CD4-positive, alpha-beta T cell (primary cell): ENCODE data around the gene ICE2. TPM values are rescaled to one million over a fixed set of nuclear protein-coding genes. Genes with fewer than 3 reads are reported as not detected.

Experiments used
- ATAC-seq: fragments of 200-7000 bp; cut with Tn5 transposase; one replicate; pipeline ENCODE4 v1.10.0; 2022; ENCODE audit warnings: mild to moderate bottlenecking; ENCODE audit not compliant: poor library complexity
- CTCF ChIA-PET: fragments of 350-600 bp; sonication (Branson Sonifier 250); formaldehyde crosslinking; loops from one replicate; lab custom pipeline; 2021; ENCODE audit warnings: antibody characterized with exemption, inconsistent platforms; lab: Charles Lee
- POLR2A ChIA-PET: fragments of 350-600 bp; sonication (Branson Sonifier 250); formaldehyde crosslinking; loops from one replicate; lab custom pipeline; 2021; ENCODE audit warnings: antibody characterized with exemption, inconsistent platforms; lab: Charles Lee
- DNase-seq, 14 experiments: peaks; one replicate each; pipeline ENCODE4 v3.0.0-alpha.2; 2013 to 2020; ENCODE audit warnings: mixed read lengths in 2 of 14
- H3K27ac ChIP-seq, 2 donors: one replicate each; pipeline versions ENCODE4 v1.5.1 to v1.7.0; 2013; ENCODE audit warnings: low read length in 2 of 2, low read depth in 1 of 2, mild to moderate bottlenecking in 1 of 2
- H3K27me3 ChIP-seq, 2 experiments: 1 replicate in 1 of 2; 2 replicates in 1 of 2; pipeline versions ENCODE4 v1.6.1 to v1.7.0; 2013; ENCODE audit warnings: low read length in 2 of 2, control low read depth in 1 of 2, mild to moderate bottlenecking in 1 of 2, moderate library complexity in 1 of 2; ENCODE audit not compliant: insufficient read depth in 2 of 2, control insufficient read depth in 1 of 2
- H3K36me3 ChIP-seq: one replicate; pipeline ENCODE4 v1.6.1; 2013; ENCODE audit warnings: low read length, control low read depth; ENCODE audit not compliant: insufficient read depth
- H3K4me1 ChIP-seq: one replicate; pipeline ENCODE4 v1.6.1; 2013; ENCODE audit warnings: low read length, control low read depth; ENCODE audit not compliant: insufficient read depth
- H3K4me3 ChIP-seq: one replicate; pipeline ENCODE4 v1.5.1; 2013; ENCODE audit warnings: mild to moderate bottlenecking, low read length, moderate library complexity
- H3K9me3 ChIP-seq, 2 experiments: 1 replicate in 1 of 2; 2 replicates in 1 of 2; pipeline versions ENCODE4 v1.6.1 to v1.7.0; 2013; ENCODE audit warnings: low read length in 2 of 2, mild to moderate bottlenecking in 2 of 2, control low read depth in 1 of 2, moderate library complexity in 1 of 2; ENCODE audit not compliant: control insufficient read depth in 1 of 2, insufficient read depth in 1 of 2
- H3K27ac Mint-ChIP-seq: one replicate; pipeline ENCODE4 v1.8.0; 2020; ENCODE audit warnings: mixed read lengths
- H3K27me3 Mint-ChIP-seq: one replicate; pipeline ENCODE4 v1.8.0; 2021; ENCODE audit warnings: mixed read lengths
- H3K36me3 Mint-ChIP-seq: one replicate; pipeline ENCODE4 v1.8.0; 2021; ENCODE audit warnings: low read depth, mixed read lengths
- H3K4me1 Mint-ChIP-seq: one replicate; pipeline ENCODE4 v1.8.0; 2021; ENCODE audit warnings: low read depth, mixed read lengths
- H3K4me3 Mint-ChIP-seq: one replicate; pipeline ENCODE4 v1.8.0; 2020; ENCODE audit warnings: mild to moderate bottlenecking, mixed read lengths
- H3K9me3 Mint-ChIP-seq: one replicate; pipeline ENCODE4 v1.8.0; 2020; ENCODE audit warnings: mixed read lengths
- CTCF ChIP-seq: fragments of 200-600 bp; IDR thresholded peaks from one replicate; pipeline ENCODE4 v1.8.0; 2022; ENCODE audit warnings: antibody characterized with exemption, mild to moderate bottlenecking
- intact Hi-C, 2 experiments: fragments of 100-400 bp; cut with DNase I in 1 of 2; cut with micrococcal nuclease in 1 of 2; formaldehyde crosslinking; loops; one replicate each; pipeline versions ENCODE4 v1.15.1 to v1.9.0; 2023 to 2025; cut with DNase I, micrococcal nuclease
- total RNA-seq, 174 experiments: library from RNA in 2 of 174; stranded (reverse) in 2 of 174; gene quantifications; one replicate each; pipeline ENCODE4 v1.2.3 and lab custom pipeline; 2021 to 2026

Gene ICE2
- total RNA-seq, 2 experiments from 2014 or later, result 20.4 to 23.4 TPM

GRCh38 chr15:60397772-60398445 is 81.0 kb downstream of the ICE2 start, which contains the start of gene ANXA2:
TSS of gene ANXA2 (minus strand) at chr15:60397986. CDS start at chr15:60386075, 11,911 bp downstream.
- Mint-ChIP-seq H3K27me3 (peaks cover 10% of the 10 kb centered on the region), H3K4me1 (peaks cover 48% of the 10 kb centered on the region), H3K9me3 (no peaks in the 10 kb centered on the region), H3K4me3 (peak within 1 kb of the TSS; percentile 92), H3K27ac (peak within 1 kb of the TSS; percentile 97), H3K36me3 (peaks cover 15% of the 10 kb centered on the region)
- ATAC-seq (peak; percentile 77), DNase-seq (peak; percentile 66 to 93 (median 84))
- TF ChIP-seq CTCF, result no peak
- POLR2A ChIA-PET, result interaction anchor here (0.5 to 2.4 kb wide), 25 partner anchors 9 to 1648 kb away, joined by 3 to 25 read pairs (median 4); partner anchors contain the start of genes BNIP2, GTF2A2 and ICE2
- CTCF ChIA-PET, result interaction anchor here (0.5 to 1.7 kb wide), 5 partner anchors 11 to 706 kb away, joined by 3 to 8 read pairs (median 3); no protein-coding TSS in a partner anchor
- intact Hi-C loops, result loop anchor here (2.0 to 10.0 kb wide), 5 partner anchors 81 to 741 kb away; partner anchors contain the start of genes BNIP2 (in 1 of the 2), GTF2A2 (in 1 of the 2) and ICE2 (in 1 of the 2)
- Histone ChIP-seq H3K4me1 (peaks cover 58% of the 10 kb centered on the region), H3K4me3 (peak within 1 kb of the TSS; percentile 72), H3K27me3 (no peaks in the 10 kb centered on the region), H3K9me3 (no peaks in the 10 kb centered on the region), H3K36me3 (peaks cover 13% of the 10 kb centered on the region), H3K27ac (peak within 1 kb of the TSS; percentile 37 to 75)

DNA sequence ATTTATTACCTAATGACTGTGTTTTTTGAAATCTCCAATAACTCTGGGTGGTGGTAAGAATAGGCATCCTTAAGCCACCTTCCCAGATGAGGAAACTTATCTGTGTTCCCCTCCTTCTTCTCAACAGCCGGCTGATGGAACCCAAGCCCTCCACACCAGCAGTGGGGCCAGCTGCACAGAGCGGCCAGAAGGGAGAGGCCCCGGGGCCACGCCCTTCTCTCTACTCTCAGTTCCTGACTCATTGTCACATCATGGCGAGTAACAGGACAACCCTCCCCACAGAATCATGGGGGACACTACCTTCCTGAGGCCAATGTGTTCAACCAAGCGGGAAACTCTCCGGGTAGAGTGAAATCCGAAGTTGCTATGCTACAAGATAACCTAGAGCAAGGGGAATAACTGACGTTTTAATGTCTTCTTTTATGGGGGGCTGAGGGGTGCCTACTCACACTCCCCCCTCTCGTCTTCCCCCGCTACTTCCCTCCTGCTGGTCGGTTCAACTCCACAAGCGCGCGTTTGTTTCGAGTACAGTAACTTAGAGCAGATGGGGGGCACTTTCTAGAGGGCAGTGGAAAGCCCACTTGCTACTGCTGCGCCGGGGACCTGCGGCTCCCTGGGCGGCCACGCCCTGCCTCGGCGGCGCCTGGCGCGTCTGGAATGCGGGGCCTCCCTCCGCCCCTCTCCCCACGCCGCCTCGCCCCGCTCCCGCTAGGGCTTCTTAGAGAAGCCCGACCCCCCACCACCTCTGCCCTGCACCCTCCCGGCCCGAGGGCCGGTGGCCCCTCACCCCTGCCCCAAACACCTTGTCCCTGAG is 81.8 kb downstream of the ICE2 start:
- ChIA-PET POLR2A (interaction anchor here (1.1 to 2.4 kb wide), 10 partner anchors 9 to 708 kb away, joined by 3 to 25 read pairs (median 6); partner anchors contain the start of genes BNIP2 and ICE2), CTCF (interaction anchor here (1.7 kb wide), 1 partner anchor 48 kb away, joined by 3 read pairs; no protein-coding TSS in a partner anchor)
- Histone ChIP-seq H3K27me3 (no peaks in the 10 kb centered on the region), H3K36me3 (peaks cover 13% of the 10 kb centered on the region), H3K4me1 (peaks cover 62% of the 10 kb centered on the region), H3K27ac (peak overlapping the region in 1 of 2 donors; percentile 75), H3K4me3 (peak overlapping the region; percentile 72), H3K9me3 (no peaks in the 10 kb centered on the region)
- DNase-seq (peak in 13 of 14 experiments; percentile 5 to 76 (median 38)), ATAC-seq (peak; percentile 15)
- peaks cover 10% of the 10 kb centered on the region for H3K27me3 Mint-ChIP-seq
- H3K4me1 Mint-ChIP-seq, result peaks cover 53% of the 10 kb centered on the region
- intact Hi-C loops, result loop anchor here (5.0 to 10.0 kb wide), 4 partner anchors 185 to 740 kb away; partner anchors contain the start of genes BNIP2 (in 1 of the 2) and GTF2A2 (in 1 of the 2)
- peaks cover 15% of the 10 kb centered on the region for H3K36me3 Mint-ChIP-seq
- no peaks in the 10 kb centered on the region for H3K9me3 Mint-ChIP-seq
- TF ChIP-seq CTCF, result no peak
- peak overlapping the region; percentile 97 for H3K27ac Mint-ChIP-seq
- H3K4me3 Mint-ChIP-seq, result peak overlapping the region; percentile 92

- no peaks in the 10 kb centered on the region for H3K9me3 ChIP-seq
- no peak for DNase-seq
- ChIA-PET CTCF (no interaction called here), POLR2A (interaction anchor here (1.1 to 1.3 kb wide), 2 partner anchors 33 to 85 kb away, joined by 3 to 4 read pairs; no protein-coding TSS in a partner anchor)
- H3K4me3 ChIP-seq, result peak overlapping the region; percentile 72
- intact Hi-C loops, result loop anchor here (5.0 to 10.0 kb wide), 4 partner anchors 186 to 739 kb away; partner anchors contain the start of genes BNIP2 (in 1 of the 2) and GTF2A2 (in 1 of the 2)
- no peaks in the 10 kb centered on the region for H3K27me3 ChIP-seq
- H3K27me3 Mint-ChIP-seq, result peaks cover 10% of the 10 kb centered on the region
- H3K4me3 Mint-ChIP-seq, result peak overlapping the region; percentile 92
- H3K27ac Mint-ChIP-seq, result peak overlapping the region; percentile 97
- no peaks in the 10 kb centered on the region for H3K9me3 Mint-ChIP-seq
- ATAC-seq, result no peak
- H3K4me1 ChIP-seq, result peaks cover 67% of the 10 kb centered on the region
- peaks cover 13% of the 10 kb centered on the region for H3K36me3 ChIP-seq
- no peak for TF ChIP-seq CTCF
- no peak overlapping the region for H3K27ac ChIP-seq
- H3K36me3 Mint-ChIP-seq, result peaks cover 15% of the 10 kb centered on the region
- H3K4me1 Mint-ChIP-seq, result peaks cover 57% of the 10 kb centered on the region
Observed at GRCh38 chr15:60396560-60396957, 82.4 kb downstream of the ICE2 start.
